ENCODE measurements around the gene C2CD5. TPM values are rescaled to one million over a fixed set of nuclear protein-coding genes. Genes with fewer than 3 reads are reported as not detected.
A peak's percentile ranks its signal among the peaks of the same experiment; 100 is the strongest.

The C2CD5 gene
- polyA plus RNA-seq, 1 of the 3 experiments (the other 2 are of a cell fraction): 9.2 TPM

GRCh38 chr12:22545255-22545654, 913 bp upstream of the C2CD5 start:
- H3K36me3 ChIP-seq (replicated peaks in 1 of 2; ENCODE audit: control insufficient read depth in 1 of 2, insufficient read depth in 2 of 2, low read length in 1 of 2): peaks cover 0 to 5% of the 10 kb centered on the region in 2 experiments
- no peaks in the 10 kb centered on the region for H3K9me3 ChIP-seq
- no peaks in the 10 kb centered on the region for H3K9me2 ChIP-seq
- 98% methylated on average over 6 of the region's 6 CpGs for WGBS (ENCODE audit: low lambda C conversion rate)
- H3K27ac ChIP-seq (ENCODE audit: low read depth in 2 of 2, low read length in 1 of 2): no peak overlapping the region
- peak overlapping the region; percentile 79; the same call in 1 of the 2 replicates for H3K4me2 ChIP-seq
- CTCF ChIA-PET: interaction anchor here (1.4 kb wide), 1 partner anchor 26 kb away, joined by 4 read pairs; no protein-coding TSS in a partner anchor
- no peaks in the 10 kb centered on the region; a peak in 1 of 4 replicates for H3K4me1 ChIP-seq (ENCODE audit: control insufficient read depth in 1 of 2, insufficient read depth in 2 of 2, low read depth in 1 of 2, low read length in 1 of 2)
- H3F3A ChIP-seq (replicated peaks; ENCODE audit: insufficient read depth): no peaks in the 10 kb centered on the region
- H3K9ac ChIP-seq: no peak overlapping the region
- no peak overlapping the region for H3K4me3 ChIP-seq (ENCODE audit: low read depth in 2 of 2, low read length in 1 of 2)
- POLR2A ChIA-PET: interaction anchor here (1.8 kb wide), 1 partner anchor 80 kb away, joined by 12 read pairs; the partner anchor contains the start of gene ETNK1
- H2AFZ ChIP-seq (ENCODE audit: low read depth): peak overlapping the region; percentile 99
- no peaks in the 10 kb centered on the region for H4K20me1 ChIP-seq (ENCODE audit: insufficient read depth)
- H3K27me3 ChIP-seq (ENCODE audit: insufficient read depth): no peaks in the 10 kb centered on the region
- no peak for DNase-seq
- peaks cover 16% of the 10 kb centered on the region for H3K79me2 ChIP-seq (ENCODE audit: insufficient read depth)
- TF ChIP-seq FOXM1 (IDR thresholded peaks at IDR 0.05; ENCODE audit: low read depth) (no peak), EP300 (IDR thresholded peaks at IDR 0.05; ENCODE audit: borderline replicate concordance in 1 of 2, low read depth in 1 of 2, low read length in 1 of 2) (no peak), GABPA (IDR thresholded peaks at IDR 0.05; ENCODE audit: low read depth) (no peak), TEAD4 (IDR thresholded peaks at IDR 0.05; ENCODE audit: borderline replicate concordance, insufficient read depth) (no peak)
- TF ChIP-seq, protein P1, sequence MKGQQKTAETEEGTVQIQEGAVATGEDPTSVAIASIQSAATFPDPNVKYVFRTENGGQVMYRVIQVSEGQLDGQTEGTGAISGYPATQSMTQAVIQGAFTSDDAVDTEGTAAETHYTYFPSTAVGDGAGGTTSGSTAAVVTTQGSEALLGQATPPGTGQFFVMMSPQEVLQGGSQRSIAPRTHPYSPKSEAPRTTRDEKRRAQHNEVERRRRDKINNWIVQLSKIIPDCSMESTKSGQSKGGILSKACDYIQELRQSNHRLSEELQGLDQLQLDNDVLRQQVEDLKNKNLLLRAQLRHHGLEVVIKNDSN (IDR thresholded peaks at IDR 0.05; ENCODE audit: borderline replicate concordance, low read depth): no peak
- TF ChIP-seq, protein P2, sequence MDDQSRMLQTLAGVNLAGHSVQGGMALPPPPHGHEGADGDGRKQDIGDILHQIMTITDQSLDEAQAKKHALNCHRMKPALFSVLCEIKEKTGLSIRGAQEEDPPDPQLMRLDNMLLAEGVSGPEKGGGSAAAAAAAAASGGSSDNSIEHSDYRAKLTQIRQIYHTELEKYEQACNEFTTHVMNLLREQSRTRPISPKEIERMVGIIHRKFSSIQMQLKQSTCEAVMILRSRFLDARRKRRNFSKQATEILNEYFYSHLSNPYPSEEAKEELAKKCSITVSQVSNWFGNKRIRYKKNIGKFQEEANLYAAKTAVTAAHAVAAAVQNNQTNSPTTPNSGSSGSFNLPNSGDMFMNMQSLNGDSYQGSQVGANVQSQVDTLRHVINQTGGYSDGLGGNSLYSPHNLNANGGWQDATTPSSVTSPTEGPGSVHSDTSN (IDR thresholded peaks at IDR 0.05): no peak
- TF ChIP-seq, protein P3, sequence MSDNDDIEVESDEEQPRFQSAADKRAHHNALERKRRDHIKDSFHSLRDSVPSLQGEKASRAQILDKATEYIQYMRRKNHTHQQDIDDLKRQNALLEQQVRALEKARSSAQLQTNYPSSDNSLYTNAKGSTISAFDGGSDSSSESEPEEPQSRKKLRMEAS (IDR thresholded peaks at IDR 0.05; ENCODE audit: low read depth): no peak

DNA sequence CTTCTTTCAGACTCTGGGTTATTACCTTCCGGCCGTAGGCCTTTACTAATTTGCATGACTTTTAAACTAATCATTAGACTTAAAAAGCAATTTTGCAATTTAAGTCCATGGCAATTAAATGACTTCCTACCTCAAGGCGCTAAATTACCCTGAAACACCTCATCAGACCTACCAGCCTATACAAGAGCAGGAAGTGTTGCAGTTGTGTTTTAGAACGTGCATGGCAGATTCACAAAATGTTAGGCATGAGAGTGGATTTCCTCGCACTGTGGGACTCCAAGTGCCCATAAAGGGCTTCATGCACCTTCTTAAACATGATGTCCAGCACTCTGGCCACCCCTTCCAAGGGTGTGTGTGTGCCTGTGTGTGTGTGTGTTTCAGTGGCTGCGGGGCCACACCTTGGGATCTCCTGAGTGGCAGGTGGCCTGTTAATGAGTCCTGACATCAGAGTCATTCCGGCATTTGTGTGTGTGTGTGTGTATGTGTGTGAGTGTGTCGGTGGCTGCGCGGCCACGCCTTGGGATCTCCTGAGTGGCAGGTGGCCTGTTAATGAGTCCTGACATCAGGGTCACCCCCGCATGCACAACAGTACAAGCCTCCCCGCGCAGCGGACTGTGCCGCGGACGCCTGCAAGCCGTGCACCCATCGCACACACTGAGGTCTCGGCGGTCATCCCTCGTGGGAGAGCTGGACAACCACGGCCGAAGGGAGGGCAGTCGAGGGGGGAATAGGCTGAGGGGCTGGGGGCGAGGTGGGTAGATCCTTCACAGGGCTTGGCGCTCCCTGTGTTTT, 900 bp downstream of the C2CD5 start:
- peak overlapping the region; percentile 77 for H3K4me3 ChIP-seq (ENCODE audit: low read depth in 2 of 2, low read length in 1 of 2)
- H3K27me3 ChIP-seq (ENCODE audit: insufficient read depth): no peaks in the 10 kb centered on the region
- peaks cover 18% of the 10 kb centered on the region for H3K79me2 ChIP-seq (ENCODE audit: insufficient read depth)
- H4K20me1 ChIP-seq (ENCODE audit: insufficient read depth): no peaks in the 10 kb centered on the region
- ChIA-PET POLR2A (interaction anchor here (1.8 kb wide), 1 partner anchor 81 kb away, joined by 12 read pairs; the partner anchor contains the start of gene ETNK1), CTCF (interaction anchor here (0.7 to 1.5 kb wide), 3 partner anchors 11 to 462 kb away, joined by 3 to 6 read pairs (median 5); no protein-coding TSS in a partner anchor)
- no peak for DNase-seq
- peak overlapping the region; percentile 79 for H3K4me2 ChIP-seq
- H3K9me3 ChIP-seq: no peaks in the 10 kb centered on the region
- no peaks in the 10 kb centered on the region for H3F3A ChIP-seq (replicated peaks; ENCODE audit: insufficient read depth)
- no peaks in the 10 kb centered on the region; a peak in 1 of 4 replicates for H3K4me1 ChIP-seq (ENCODE audit: control insufficient read depth in 1 of 2, insufficient read depth in 2 of 2, low read depth in 1 of 2, low read length in 1 of 2)
- peak overlapping the region; percentile 92 to 94; a peak in 3 of 4 replicates for H3K27ac ChIP-seq (ENCODE audit: low read depth in 2 of 2, low read length in 1 of 2)
- H2AFZ ChIP-seq (ENCODE audit: low read depth): peak overlapping the region; percentile 99
- TF ChIP-seq, protein P2 (IDR thresholded peaks at IDR 0.05): peak; percentile 47; the same call in 1 of the 2 replicates
- TF ChIP-seq TEAD4 (IDR thresholded peaks at IDR 0.05; ENCODE audit: borderline replicate concordance, insufficient read depth): no peak
- TF ChIP-seq SIN3A (IDR thresholded peaks at IDR 0.05; ENCODE audit: borderline replicate concordance, low read depth, low read length): no peak
- TF ChIP-seq JUND (IDR thresholded peaks at IDR 0.05): no peak
- no peak for TF ChIP-seq TAF1 (IDR thresholded peaks at IDR 0.05; ENCODE audit: borderline replicate concordance, low read depth, low read length)
- TF ChIP-seq SMC3 (IDR thresholded peaks at IDR 0.05; ENCODE audit: low read depth, low read length): no peak
- no peak for TF ChIP-seq FOXJ3 (CRISPR knock-in tag; IDR thresholded peaks at IDR 0.05)
- H3K9me2 ChIP-seq: no peaks in the 10 kb centered on the region
- 20% methylated on average over 21 of the region's 28 CpGs for WGBS (ENCODE audit: low lambda C conversion rate)
- peak overlapping the region; percentile 82 for H3K9ac ChIP-seq
- peaks cover 0 to 9% of the 10 kb centered on the region in 2 experiments for H3K36me3 ChIP-seq (replicated peaks in 1 of 2; ENCODE audit: control insufficient read depth in 1 of 2, insufficient read depth in 2 of 2, low read length in 1 of 2)

All from SK-N-SH (cell line).